ENCODE results near the gene TRANK1.

TRANK1 gene

DNA sequence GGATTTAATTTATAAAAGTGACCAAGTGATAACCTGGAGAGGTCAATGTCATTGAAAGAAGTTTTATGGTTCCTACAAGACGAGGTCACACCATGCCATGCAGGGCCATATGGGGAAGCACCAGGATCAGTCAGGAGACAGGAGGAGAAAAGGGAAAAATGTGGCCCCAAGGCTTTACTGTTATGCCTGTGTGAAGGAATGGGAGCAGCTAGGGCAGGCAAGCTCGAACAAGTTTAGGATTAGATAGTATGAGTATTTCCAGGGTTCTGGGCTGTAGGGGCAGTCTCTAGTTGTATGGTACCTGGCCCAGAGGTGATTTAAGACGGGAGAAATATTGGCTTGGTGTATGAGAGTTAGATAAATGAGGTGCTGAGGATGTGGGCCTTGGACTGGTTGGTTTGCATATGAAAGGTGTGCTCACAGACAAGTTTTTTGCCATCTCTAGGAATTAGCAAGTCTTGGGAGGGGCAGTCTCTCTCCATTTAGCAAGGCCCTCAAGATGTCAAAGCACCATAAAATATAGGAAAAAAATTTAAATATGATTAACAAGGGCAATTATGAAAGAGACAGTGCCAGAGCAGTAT, 144.2 kb downstream of the TRANK1 start:
- no peak for DNase-seq

DNA sequence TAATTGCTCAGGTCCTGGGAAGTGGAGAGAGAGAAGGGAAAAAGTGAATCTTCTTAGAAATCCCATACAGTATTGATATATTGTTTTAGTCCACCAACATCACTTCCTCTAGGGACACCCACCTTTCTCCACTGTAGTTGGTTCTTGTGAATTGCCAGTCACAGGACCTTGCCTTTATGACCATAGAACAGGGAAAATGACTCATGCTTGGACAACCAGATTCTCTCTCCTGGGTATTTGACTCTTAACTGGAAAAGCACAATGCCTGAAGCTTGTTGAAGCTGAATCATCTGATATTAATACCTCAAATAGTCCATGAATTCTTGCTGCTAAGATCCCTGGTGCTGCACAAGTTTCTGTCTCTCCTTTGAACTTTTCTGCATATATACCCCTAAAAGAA, 148.0 kb downstream of the TRANK1 start:
- DNase-seq = no peak

DNA sequence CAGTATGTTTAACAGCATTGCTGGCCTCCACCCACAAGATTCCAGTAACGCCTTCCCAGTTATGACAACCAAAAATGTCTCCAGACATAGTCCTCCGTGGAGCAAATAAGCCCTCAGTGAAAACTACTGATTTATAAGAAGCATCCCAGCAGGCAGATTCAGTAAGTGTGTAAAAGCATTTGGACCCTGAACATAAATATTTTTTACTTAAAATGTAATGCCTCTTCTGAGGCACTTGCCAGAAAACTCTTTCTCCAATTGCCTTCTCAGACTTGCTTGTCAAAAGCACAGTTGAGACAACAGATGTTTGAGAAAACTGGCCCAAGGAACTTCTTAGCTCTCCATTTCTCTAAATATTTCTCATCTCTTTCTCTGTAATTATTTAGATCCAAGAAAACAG, 148.7 kb downstream of the TRANK1 start:
- DNase-seq = no peak

DNA sequence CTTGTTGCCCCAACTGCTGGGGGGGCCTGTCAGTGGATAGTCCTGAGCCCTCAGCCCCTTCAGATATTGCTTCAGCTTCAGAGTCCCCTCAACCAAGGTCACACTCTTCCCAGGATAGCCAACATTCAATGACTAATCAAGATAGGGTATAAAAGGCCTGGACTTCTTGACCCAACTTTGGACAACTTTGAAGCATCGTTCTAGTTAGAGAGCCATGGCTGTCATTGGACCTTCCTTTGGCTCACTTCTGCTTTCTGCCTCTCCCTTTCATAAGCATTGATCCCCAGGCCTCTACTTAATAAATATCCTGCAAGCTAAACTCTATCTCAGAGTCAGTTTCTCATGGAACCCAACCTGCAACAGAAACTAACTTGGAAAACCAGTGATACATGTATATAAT, 149.2 kb downstream of the TRANK1 start:
- DNase-seq = no peak

DNA sequence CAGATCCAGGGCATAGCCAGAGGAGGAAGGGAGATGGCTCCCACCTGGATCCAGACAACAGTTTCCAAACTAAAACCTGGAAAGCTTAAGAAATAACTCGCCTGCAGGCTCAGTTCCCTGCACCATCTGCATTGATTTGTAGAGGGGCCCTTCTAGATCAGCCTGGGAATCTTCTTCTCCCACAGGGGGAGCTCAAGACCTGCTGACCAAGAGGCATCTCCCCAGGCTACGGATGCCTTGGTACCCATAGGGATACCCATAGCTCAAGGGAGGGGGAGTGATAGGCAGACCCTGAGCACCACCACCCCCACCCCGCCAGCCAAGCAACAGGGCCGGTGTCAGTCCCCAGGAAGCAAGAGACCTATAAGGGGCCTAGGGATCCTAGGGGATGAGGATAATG, 152.5 kb downstream of the TRANK1 start:
- DNase-seq = no peak

DNA sequence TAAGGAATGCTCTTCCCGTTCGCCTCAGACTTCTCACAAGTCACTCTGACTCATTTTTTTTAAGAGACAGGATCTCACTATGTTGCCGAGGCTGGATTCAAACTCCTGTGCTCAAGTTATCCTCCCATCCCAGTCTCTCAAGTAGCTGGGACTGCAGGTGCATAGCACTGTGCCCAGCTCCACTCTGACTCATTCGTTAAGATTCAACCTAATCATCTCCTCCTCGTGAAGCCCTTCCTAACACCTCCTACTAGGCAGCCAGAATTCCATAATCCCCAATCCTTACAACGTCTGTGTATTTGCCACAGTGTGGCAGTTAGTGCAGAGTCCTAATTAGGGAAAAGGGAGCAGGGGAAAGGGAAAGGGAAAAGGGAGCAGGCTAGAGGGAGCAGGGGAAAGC, 154.1 kb downstream of the TRANK1 start:
- DNase-seq = no peak

DNA sequence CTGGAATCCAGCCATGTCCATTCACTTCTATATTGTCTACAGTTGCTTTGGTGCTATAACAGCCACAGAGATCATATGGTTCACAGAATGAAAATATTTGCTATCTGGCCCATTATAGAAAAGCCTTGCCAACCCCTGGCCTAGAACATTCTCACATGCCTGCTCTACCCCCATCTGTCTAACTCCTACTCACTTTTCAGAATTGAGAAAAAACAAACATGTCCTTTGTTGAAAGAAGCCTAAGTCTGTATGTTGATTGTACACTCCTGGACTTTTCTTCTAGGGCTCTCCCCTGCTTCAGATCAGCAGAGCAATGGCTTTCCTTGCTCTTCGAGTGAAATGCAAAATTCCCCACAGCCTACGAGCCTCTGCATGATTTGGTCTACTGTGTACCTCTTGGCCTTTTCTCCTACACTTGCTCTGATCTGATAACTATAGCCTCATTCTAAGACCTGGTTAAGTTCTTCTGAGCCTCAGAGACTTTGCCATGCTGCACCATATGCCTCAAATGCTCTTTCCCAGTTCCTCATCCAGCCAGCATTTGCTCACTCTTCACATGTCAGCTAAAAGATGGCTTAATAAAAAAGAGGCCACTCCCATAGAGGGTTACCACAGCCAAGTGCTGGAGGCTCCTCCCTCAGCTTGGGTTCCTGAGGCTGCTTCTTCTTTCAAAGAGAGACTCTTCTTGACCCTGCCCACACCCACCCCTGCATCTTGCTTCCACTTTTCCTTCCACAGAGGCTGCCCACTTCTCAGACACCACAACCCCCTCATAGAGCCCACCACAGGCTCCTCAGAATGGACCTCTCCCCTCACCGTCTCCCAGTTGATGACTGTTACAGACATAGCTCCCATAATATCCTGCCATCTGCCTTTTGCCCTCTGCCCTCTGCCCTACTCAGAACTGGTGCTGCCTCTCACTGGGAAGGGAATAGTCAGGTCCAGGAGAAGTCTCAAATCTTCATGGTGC, 157.6 kb downstream of the TRANK1 start:
- no peak for DNase-seq

DNA sequence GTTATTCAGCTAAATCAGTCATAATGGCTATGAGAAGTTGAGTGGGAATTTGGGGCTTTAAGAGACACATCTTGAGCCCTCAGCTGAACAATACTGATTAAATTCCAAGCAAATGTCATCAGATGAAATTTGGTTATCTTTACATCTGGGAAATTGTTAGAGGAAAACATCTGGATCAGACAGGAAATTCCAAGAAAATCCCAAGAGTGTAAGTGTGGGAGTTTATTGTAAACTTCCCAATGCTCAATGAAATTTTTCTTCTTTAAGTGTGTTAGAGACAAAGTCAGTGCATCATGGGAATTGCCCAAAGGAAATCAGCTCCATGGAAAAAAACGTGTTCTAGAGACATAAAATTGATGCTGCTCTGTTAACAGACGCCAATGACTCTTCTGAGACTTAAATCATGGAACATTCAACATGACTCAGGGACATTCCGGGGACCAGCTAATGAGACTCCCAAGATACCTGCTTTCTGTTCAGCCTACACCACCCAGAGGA, 160.7 kb downstream of the TRANK1 start:
- no peak for DNase-seq

DNA sequence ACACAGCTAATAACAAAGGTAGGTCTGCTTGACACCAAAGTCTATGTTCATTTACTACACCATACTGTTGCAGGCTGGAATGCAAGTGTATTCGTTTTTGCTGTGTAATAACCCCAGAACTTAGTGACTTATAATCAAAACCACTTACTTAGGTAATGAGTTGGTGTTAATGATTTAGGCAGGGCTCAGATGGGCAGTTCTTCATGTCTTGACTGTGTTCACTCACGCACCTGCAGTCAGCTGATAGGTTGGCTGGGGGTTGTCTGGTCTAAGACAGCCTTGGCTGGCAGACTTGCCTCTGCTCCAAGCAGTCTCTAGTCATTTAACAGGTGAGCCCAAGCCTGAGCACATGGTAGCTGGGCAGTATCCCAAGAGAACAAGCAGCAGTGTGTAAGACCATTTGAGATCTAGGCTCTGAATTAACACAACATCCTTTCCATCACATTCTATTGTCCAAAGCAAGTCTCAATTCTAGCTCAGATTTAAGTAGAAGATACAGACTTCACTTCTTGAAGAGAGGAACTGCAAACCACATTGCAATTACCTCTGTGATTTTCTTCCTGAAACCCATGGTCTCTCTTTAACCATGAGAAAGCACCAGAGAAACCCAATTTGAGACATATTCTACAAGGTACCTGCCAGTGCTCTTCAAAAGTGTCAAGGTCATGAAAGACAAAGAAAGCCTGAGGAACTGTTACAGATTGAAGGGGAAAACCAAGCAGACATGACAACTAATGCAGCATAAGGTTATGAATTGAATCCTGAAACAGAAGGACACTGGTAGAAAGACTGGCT, 167.2 kb downstream of the TRANK1 start:
- DNase-seq = no peak
